Stomach smooth muscle (tissue), 2 donors: Measurements from ENCODE around the gene DRAP1.

Experiments
- H3K27ac ChIP-seq: one replicate; pipeline ENCODE4 v1.7.0; 2013; ENCODE audit warnings: mild to moderate bottlenecking, low read length, inconsistent platforms
- H3K27me3 ChIP-seq, 2 donors: one replicate each; pipeline ENCODE4 v1.7.0; 2013; ENCODE audit warnings: low read length in 2 of 2; ENCODE audit not compliant: insufficient read depth in 2 of 2, control insufficient read depth in 1 of 2
- H3K36me3 ChIP-seq, 2 donors: one replicate each; pipeline ENCODE4 v1.7.0; 2013; ENCODE audit warnings: low read length in 2 of 2; ENCODE audit not compliant: control insufficient read depth in 2 of 2, insufficient read depth in 2 of 2
- H3K4me1 ChIP-seq: one replicate; pipeline ENCODE4 v1.7.0; 2013; ENCODE audit warnings: low read length; ENCODE audit not compliant: control insufficient read depth, insufficient read depth
- H3K4me3 ChIP-seq, 2 donors: one replicate each; pipeline ENCODE4 v1.7.0; 2013; ENCODE audit warnings: low read length in 2 of 2
- H3K9ac ChIP-seq, 2 donors: one replicate each; pipeline ENCODE4 v1.7.0; 2013; ENCODE audit warnings: low read length in 2 of 2, mild to moderate bottlenecking in 1 of 2
- H3K9me3 ChIP-seq, 2 donors: one replicate each; pipeline ENCODE4 v1.7.0; 2013; ENCODE audit warnings: low read length in 2 of 2; ENCODE audit not compliant: control insufficient read depth in 2 of 2
- donor health status: healthy.
- donor health status: Pancreatic carcinoma.

DRAP1 gene

GRCh38 chr11:65921876-65922275 lies 2.6 kb downstream of the DRAP1 start:
- Histone ChIP-seq H3K27me3 (no peaks in the 10 kb centered on the region), H3K9ac (no peak overlapping the region), H3K27ac (no peak overlapping the region), H3K9me3 (no peaks in the 10 kb centered on the region), H3K36me3 (peaks cover 13 to 14% of the 10 kb centered on the region in 2 donors), H3K4me1 (peaks cover 28% of the 10 kb centered on the region), H3K4me3 (no peak overlapping the region)

DNA sequence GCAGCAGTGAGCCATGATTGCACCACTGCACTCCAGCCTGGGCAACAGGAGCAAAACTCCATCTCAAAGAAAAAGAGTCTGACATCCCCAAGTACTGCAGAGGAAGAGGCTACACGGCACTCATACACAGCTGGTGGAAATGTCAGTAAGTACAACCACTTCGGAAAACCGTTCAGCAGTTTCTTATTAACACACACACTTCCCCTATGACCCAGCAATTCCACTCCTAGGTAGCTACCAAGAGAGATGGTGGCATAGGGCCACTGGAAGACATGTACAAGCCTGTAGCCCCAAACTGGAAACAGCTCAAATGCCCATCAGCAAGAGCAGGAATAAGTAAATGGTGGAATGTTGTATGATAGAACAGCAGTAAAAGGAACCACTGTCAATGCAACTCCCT lies 3.3 kb downstream of the DRAP1 start:
- no peak overlapping the region for H3K4me3 ChIP-seq
- H3K4me1 ChIP-seq, result peaks cover 21% of the 10 kb centered on the region
- H3K27me3 ChIP-seq, result no peaks in the 10 kb centered on the region
- H3K27ac ChIP-seq, result no peak overlapping the region
- peaks cover 8 to 12% of the 10 kb centered on the region in 2 donors for H3K36me3 ChIP-seq
- H3K9ac ChIP-seq, result no peak overlapping the region
- H3K9me3 ChIP-seq, result no peaks in the 10 kb centered on the region

GRCh38 chr11:65925397-65925796 lies 6.2 kb downstream of the DRAP1 start:
- Histone ChIP-seq H3K27ac (no peak overlapping the region), H3K27me3 (no peaks in the 10 kb centered on the region), H3K36me3 (peaks cover 8 to 12% of the 10 kb centered on the region in 2 donors), H3K4me3 (no peak overlapping the region), H3K9me3 (no peaks in the 10 kb centered on the region), H3K4me1 (peaks cover 6% of the 10 kb centered on the region), H3K9ac (no peak overlapping the region)

DNA sequence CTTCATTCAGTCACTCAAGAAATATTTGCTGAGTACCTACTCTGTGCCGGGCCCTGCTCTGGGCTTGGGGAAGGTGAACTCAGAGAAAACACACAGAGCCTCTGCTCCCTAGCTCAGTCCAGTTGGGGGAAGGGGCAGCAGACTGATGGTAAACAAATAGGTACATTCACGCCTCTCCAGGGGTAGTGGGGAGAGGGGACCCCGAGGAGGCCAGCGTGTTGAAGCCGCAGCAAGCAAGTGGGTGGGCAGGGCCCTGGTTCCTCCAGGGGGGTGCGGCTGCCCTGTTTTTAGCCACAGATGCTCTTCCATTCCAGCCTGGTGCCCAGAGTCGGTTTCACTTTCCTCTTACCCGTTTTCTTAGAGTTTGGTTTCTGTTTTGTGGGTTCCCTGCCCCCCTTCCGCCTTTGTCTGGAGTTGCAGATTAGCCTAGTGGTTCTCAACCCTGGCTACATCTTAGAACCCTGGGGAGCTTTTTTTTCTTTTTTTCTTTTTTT lies 8.7 kb downstream of the DRAP1 start:
- H3K27me3 ChIP-seq, result no peaks in the 10 kb centered on the region
- peaks cover 0 to 3% of the 10 kb centered on the region in 2 donors for H3K36me3 ChIP-seq
- H3K4me3 ChIP-seq, result no peak overlapping the region
- H3K4me1 ChIP-seq, result no peaks in the 10 kb centered on the region
- no peaks in the 10 kb centered on the region for H3K9me3 ChIP-seq
- no peak overlapping the region for H3K27ac ChIP-seq
- peak overlapping the region in 1 of 2 donors; percentile 15 for H3K9ac ChIP-seq

- H3K4me1 ChIP-seq, result no peaks in the 10 kb centered on the region
- H3K36me3 ChIP-seq, result no peaks in the 10 kb centered on the region
- peaks cover 0 to 2% of the 10 kb centered on the region in 2 donors for H3K27me3 ChIP-seq
- no peak overlapping the region for H3K27ac ChIP-seq
- H3K4me3 ChIP-seq, result no peak overlapping the region
- no peaks in the 10 kb centered on the region for H3K9me3 ChIP-seq
- no peak overlapping the region for H3K9ac ChIP-seq
These were observed 9.4 kb downstream of the DRAP1 start for GRCh38 chr11:65928667-65929066.

DNA sequence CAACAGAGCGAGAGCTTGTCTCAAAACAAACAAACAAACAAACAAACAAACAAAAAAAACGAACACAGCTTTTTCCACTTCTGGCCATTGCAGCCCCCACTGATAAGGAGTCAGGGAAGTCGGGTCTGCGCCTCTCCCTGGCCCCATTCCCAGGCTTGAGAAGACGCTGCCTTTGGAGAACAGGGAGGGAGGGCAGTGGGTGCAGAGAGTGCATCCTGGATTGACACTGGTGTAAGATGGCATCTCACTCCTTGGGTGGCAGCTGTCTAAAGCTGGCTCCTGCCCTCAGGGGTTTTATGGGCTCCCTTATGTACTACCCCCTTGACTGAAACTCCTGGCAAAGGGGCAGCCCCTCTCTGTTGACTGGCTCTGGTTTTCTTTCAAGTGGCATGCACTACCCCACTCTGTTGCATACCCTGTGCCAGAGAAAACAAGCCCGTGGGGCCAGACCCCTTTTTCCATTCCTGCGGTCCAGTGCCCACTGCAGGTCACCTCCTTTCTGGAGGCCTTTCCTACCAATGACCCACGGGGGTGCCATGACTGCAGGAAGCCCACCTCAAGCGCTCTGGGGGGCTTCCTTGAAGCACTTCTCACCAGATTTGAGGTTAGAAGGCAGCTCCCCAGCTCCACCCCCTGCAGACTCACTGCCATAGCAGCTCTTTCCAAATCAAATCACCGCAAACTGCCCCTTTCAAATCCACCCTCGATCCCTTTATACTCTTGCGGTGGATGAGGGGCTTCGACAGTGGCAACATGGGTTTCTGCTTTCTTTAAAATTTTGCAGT lies 12.7 kb downstream of the DRAP1 start:
- Histone ChIP-seq H3K27me3 (peaks cover 0 to 2% of the 10 kb centered on the region in 2 donors), H3K9me3 (no peaks in the 10 kb centered on the region), H3K4me1 (no peaks in the 10 kb centered on the region), H3K27ac (no peak overlapping the region), H3K4me3 (no peak overlapping the region), H3K36me3 (no peaks in the 10 kb centered on the region), H3K9ac (no peak overlapping the region)

GRCh38 chr11:65932558-65932919 lies 13.3 kb downstream of the DRAP1 start:
- Histone ChIP-seq H3K27ac (no peak overlapping the region), H3K36me3 (no peaks in the 10 kb centered on the region), H3K27me3 (peaks cover 0 to 2% of the 10 kb centered on the region in 2 donors), H3K9me3 (no peaks in the 10 kb centered on the region), H3K9ac (no peak overlapping the region), H3K4me1 (no peaks in the 10 kb centered on the region), H3K4me3 (no peak overlapping the region)

DNA sequence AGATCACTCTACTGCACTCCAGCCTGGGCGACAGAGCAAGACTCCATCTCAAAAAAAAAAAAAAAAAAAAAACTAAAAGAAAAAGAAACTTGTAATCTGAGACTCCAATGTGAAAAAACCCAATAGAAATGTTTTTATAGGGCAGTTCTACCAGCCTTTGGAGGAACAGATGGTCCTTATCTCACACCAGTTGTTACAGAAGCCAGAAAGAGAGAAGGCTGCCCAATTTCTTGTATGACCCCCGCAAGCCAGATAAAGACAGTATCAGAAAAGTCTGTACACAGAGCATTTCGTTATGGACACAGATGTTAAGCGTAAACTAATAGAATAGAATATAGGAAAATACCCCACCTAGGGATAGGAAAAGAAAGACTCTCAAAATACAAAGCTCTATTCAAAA lies 14.8 kb downstream of the DRAP1 start:
- no peaks in the 10 kb centered on the region for H3K4me1 ChIP-seq
- H3K27me3 ChIP-seq, result peaks cover 0 to 6% of the 10 kb centered on the region in 2 donors

GRCh38 chr11:65937766-65938165 lies 18.5 kb downstream of the DRAP1 start:
- Histone ChIP-seq H3K36me3 (no peaks in the 10 kb centered on the region), H3K27me3 (peaks cover 0 to 9% of the 10 kb centered on the region in 2 donors), H3K9me3 (no peaks in the 10 kb centered on the region), H3K9ac (no peak overlapping the region), H3K4me3 (no peak overlapping the region), H3K4me1 (no peaks in the 10 kb centered on the region), H3K27ac (no peak overlapping the region)

More for the DNA sequence above, 14.8 kb downstream of the DRAP1 start:
- Histone ChIP-seq H3K4me3 (no peak overlapping the region), H3K27ac (no peak overlapping the region), H3K9me3 (no peaks in the 10 kb centered on the region), H3K9ac (no peak overlapping the region), H3K36me3 (no peaks in the 10 kb centered on the region)

DNA sequence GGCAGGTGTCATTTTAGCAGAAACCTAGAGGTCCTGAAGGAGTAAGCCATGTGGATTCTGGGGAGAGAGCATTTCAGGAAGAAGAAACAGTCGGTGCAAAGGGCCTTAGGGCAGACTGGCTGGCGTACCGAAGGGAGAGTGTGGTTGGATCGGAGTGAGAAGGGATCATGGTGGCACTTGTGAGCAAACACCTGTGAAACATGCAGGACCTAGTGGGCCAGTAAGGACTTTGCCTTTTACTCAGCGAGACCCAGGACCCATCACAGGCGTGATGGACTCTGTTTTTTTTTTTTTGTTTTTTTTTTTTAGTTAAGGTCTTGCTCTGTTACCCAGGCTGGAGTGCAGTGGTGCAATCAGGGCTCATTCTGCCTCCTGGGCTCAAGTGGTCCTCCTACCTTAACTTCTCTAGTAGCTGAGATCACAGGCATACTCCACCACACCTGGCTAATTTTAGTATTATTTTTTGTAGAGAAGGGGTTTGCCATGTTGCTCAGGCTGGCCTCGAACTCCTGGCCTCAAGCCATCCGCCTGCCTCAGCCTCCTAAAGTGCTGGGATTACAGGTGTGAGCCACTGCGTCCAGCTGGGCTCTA lies 22.6 kb downstream of the DRAP1 start:
- Histone ChIP-seq H3K4me3 (no peak overlapping the region), H3K36me3 (no peaks in the 10 kb centered on the region), H3K9me3 (no peaks in the 10 kb centered on the region), H3K9ac (no peak overlapping the region), H3K27ac (no peak overlapping the region), H3K27me3 (peaks cover 3 to 7% of the 10 kb centered on the region in 2 donors), H3K4me1 (no peaks in the 10 kb centered on the region)

DNA sequence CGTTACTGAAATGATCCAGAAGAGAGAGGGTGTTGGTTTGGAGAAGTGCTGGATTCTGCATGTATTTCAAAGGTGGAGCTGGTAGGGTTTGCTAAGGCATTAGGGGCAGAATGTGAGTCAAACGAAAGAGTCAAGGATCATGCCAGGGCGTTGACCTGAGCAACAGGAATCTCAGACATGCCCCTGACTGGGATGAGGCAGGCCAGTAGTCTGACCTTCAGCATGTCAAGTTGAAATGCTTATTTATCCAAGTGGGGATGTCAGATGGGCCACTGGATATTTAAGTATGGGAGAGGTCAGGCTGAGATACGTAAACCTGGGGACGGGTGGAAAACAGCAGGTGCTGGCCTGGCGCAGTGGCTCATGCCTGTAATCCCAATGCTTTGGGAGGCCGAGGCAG lies 23.3 kb downstream of the DRAP1 start:
- H3K4me3 ChIP-seq, result no peak overlapping the region
- no peaks in the 10 kb centered on the region for H3K36me3 ChIP-seq
- H3K9me3 ChIP-seq, result no peaks in the 10 kb centered on the region
- H3K27ac ChIP-seq, result no peak overlapping the region
- H3K27me3 ChIP-seq, result peaks cover 7 to 8% of the 10 kb centered on the region in 2 donors
- H3K4me1 ChIP-seq, result no peaks in the 10 kb centered on the region
- no peak overlapping the region for H3K9ac ChIP-seq
